ENCODE data around the gene PABPC4L. TPM values are rescaled to one million over a fixed set of nuclear protein-coding genes. Genes with fewer than 3 reads are reported as not detected.

The PABPC4L gene
- total and polyA plus RNA-seq, 9 of the 15 experiments (the other 6 are each of a cell fraction or from before 2014, with no cell fraction given), result 0.14 to 1.1 (median 0.41) TPM

- Histone ChIP-seq H4K20me1 (replicated peaks; ENCODE audit: control insufficient read depth, insufficient read depth, low read length) (no peaks in the 10 kb centered on the region), H3K9me3 (replicated peaks; ENCODE audit: control insufficient read depth, insufficient read depth, low read depth, low read length) (no peaks in the 10 kb centered on the region), H3K36me3 (ENCODE audit: control insufficient read depth, insufficient read depth, low read length) (no peaks in the 10 kb centered on the region), H3K27me3 (ENCODE audit: control insufficient read depth in 2 of 2, insufficient read depth in 2 of 2, low read length in 2 of 2) (no peaks in the 10 kb centered on the region), H2AFZ (ENCODE audit: low read depth, low read length) (no peak overlapping the region), H3K4me2 (ENCODE audit: insufficient read depth, low read length) (no peak overlapping the region), H3K79me2 (ENCODE audit: control insufficient read depth, insufficient read depth, low read length) (no peaks in the 10 kb centered on the region), H3K27ac (ENCODE audit: extremely low read depth, low read depth, low read length) (no peak overlapping the region), H3K9me1 (ENCODE audit: control insufficient read depth, insufficient read depth, low read length) (no peaks in the 10 kb centered on the region), H3K9ac (ENCODE audit: insufficient read depth in 1 of 2, low read depth in 2 of 2, low read length in 2 of 2) (no peak overlapping the region), H3K4me3 (no peak overlapping the region), H3K4me1 (replicated peaks in 1 of 2; ENCODE audit: control insufficient read depth in 2 of 2, insufficient read depth in 2 of 2, low read length in 2 of 2) (no peaks in the 10 kb centered on the region)
- intact Hi-C loops (cut with micrococcal nuclease) (no loop called here), in situ Hi-C loops (cut with MboI) (no loop called here)
- BruUV-seq (replicated peaks), result no TSS peak
- TF ChIP-seq ETV5 (CRISPR knock-in tag; IDR thresholded peaks at IDR 0.05; ENCODE audit: low read depth) (no peak), KLF1 (tag; IDR thresholded peaks at IDR 0.05) (no peak), POLR3A (IDR thresholded peaks at IDR 0.05; ENCODE audit: borderline replicate concordance, extremely low read depth, insufficient read depth, insufficient read length) (no peak), SIRT6 (IDR thresholded peaks at IDR 0.05; ENCODE audit: low read depth, low read length) (no peak), ZNF184 (CRISPR knock-in tag; IDR thresholded peaks at IDR 0.05) (no peak), PCBP2 (IDR thresholded peaks at IDR 0.05; ENCODE audit: low read depth, low read length, poor library complexity, severe bottlenecking) (no peak)
- POLR2A ChIA-PET, result no interaction called here
- WGBS (ENCODE audit: insufficient coverage, low coverage, missing lambda C conversion rate), result 40% methylated on average over 1 of the region's 1 CpG
- FAIRE-seq (no peak), ATAC-seq (no peak), DNase-seq (ENCODE audit: extremely low read depth in 1 of 4, low spot score in 3 of 4) (no peak)
- CTCF ChIA-PET (ENCODE audit: low intra/inter-chr PET ratio), result no interaction called here
Observed at GRCh38 chr4:134189949-134190348, 11.6 kb downstream of the PABPC4L start.

GRCh38 chr4:134189480-134189879, 12.1 kb downstream of the PABPC4L start:
- no peak for FAIRE-seq
- ATAC-seq, result no peak
- BruUV-seq (replicated peaks), result no TSS peak
- no peak for DNase-seq (ENCODE audit: extremely low read depth in 1 of 4, low spot score in 3 of 4)
- ChIA-PET CTCF (ENCODE audit: low intra/inter-chr PET ratio) (no interaction called here), POLR2A (no interaction called here)
- Histone ChIP-seq H3K4me3 (no peak overlapping the region), H4K20me1 (replicated peaks; ENCODE audit: control insufficient read depth, insufficient read depth, low read length) (no peaks in the 10 kb centered on the region), H3K4me1 (replicated peaks in 1 of 2; ENCODE audit: control insufficient read depth in 2 of 2, insufficient read depth in 2 of 2, low read length in 2 of 2) (no peaks in the 10 kb centered on the region), H2AFZ (ENCODE audit: low read depth, low read length) (no peak overlapping the region), H3K27me3 (ENCODE audit: control insufficient read depth in 2 of 2, insufficient read depth in 2 of 2, low read length in 2 of 2) (no peaks in the 10 kb centered on the region), H3K27ac (ENCODE audit: extremely low read depth, low read depth, low read length) (no peak overlapping the region), H3K36me3 (ENCODE audit: control insufficient read depth, insufficient read depth, low read length) (no peaks in the 10 kb centered on the region), H3K4me2 (ENCODE audit: insufficient read depth, low read length) (no peak overlapping the region), H3K9me1 (ENCODE audit: control insufficient read depth, insufficient read depth, low read length) (no peaks in the 10 kb centered on the region), H3K9me3 (replicated peaks; ENCODE audit: control insufficient read depth, insufficient read depth, low read depth, low read length) (no peaks in the 10 kb centered on the region), H3K79me2 (ENCODE audit: control insufficient read depth, insufficient read depth, low read length) (no peaks in the 10 kb centered on the region), H3K9ac (ENCODE audit: insufficient read depth in 1 of 2, low read depth in 2 of 2, low read length in 2 of 2) (no peak overlapping the region)
- in situ Hi-C loops (cut with MboI), result no loop called here
- intact Hi-C loops (cut with micrococcal nuclease), result no loop called here
- WGBS (ENCODE audit: insufficient coverage, low coverage, missing lambda C conversion rate), result 6% methylated on average over 1 of the region's 1 CpG
- TF ChIP-seq RNF219 (CRISPR knock-in tag; IDR thresholded peaks at IDR 0.05) (no peak), KAT2B (IDR thresholded peaks at IDR 0.05; ENCODE audit: low read depth, low read length) (no peak), ZC3H8 (IDR thresholded peaks at IDR 0.05) (no peak), SMARCA4 (IDR thresholded peaks at IDR 0.05) (no peak), SREBF1 (IDR thresholded peaks at IDR 0.05; ENCODE audit: borderline replicate concordance, low read depth, low read length) (no peak), PBX2 (CRISPR knock-in tag; IDR thresholded peaks at IDR 0.05; ENCODE audit: low read depth) (no peak), PBX2 (tag; conservative IDR thresholded peaks at IDR 0.05; ENCODE audit: low read depth) (no peak)
